GM13977 (cell line): ENCODE results near the gene PDIA6.
"Not testable (repeated sequence)": the region's sequence is repeated elsewhere in the genome, so short reads cannot be mapped to it uniquely, and the experiment has no call there.

ENCODE experiments used
- DNase-seq: peaks from one replicate; pipeline ENCODE4 v3.0.0; 2012; ENCODE audit warnings: low spot score
- in situ Hi-C: fragments of 300-500 bp; cut with MboI; formaldehyde crosslinking; loops from one replicate; pipeline ENCODE4 v1.12.0; 2022; ENCODE audit warnings: low sequenced_read_pairs, low pct_unique_long_range_greater_than_20kb, mixed read lengths, inconsistent platforms; ENCODE audit not compliant: unreplicated experiment
- TF ChIP-seq, protein P1 (sequence below): IDR thresholded peaks from 2 replicates; pipeline ENCODE4 v1.5.1; 2012; ENCODE audit warnings: mild to moderate bottlenecking, control low read depth; ENCODE audit not compliant: insufficient read depth; ENCODE audit errors: extremely low read depth, missing control alignments

PDIA6 gene

DNA sequence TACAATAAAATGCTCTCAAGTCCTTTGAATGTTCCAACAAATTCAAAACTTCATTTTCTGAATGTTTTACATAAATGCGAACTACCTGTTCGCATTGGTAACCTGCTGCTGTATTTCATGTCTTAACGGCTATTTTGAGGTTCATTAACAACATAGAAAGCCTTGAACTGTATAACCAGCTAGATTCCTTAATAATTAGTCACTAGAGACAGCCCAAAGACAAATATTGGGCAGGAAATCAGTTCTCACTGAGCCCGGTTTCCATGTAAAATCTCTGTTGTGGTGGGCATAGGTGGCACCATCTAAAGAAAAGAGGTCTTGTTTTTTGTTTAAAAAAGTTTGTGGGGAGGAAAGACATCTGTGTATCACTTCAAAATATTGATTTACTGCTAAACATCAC, 29.2 kb downstream of the PDIA6 start:
- in situ Hi-C loops = loop anchor here (10.0 kb wide), 1 partner anchor 89 kb away; no protein-coding TSS in a partner anchor
- TF ChIP-seq, protein P1, sequence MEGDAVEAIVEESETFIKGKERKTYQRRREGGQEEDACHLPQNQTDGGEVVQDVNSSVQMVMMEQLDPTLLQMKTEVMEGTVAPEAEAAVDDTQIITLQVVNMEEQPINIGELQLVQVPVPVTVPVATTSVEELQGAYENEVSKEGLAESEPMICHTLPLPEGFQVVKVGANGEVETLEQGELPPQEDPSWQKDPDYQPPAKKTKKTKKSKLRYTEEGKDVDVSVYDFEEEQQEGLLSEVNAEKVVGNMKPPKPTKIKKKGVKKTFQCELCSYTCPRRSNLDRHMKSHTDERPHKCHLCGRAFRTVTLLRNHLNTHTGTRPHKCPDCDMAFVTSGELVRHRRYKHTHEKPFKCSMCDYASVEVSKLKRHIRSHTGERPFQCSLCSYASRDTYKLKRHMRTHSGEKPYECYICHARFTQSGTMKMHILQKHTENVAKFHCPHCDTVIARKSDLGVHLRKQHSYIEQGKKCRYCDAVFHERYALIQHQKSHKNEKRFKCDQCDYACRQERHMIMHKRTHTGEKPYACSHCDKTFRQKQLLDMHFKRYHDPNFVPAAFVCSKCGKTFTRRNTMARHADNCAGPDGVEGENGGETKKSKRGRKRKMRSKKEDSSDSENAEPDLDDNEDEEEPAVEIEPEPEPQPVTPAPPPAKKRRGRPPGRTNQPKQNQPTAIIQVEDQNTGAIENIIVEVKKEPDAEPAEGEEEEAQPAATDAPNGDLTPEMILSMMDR = no peak
- DNase-seq = no peak

DNA sequence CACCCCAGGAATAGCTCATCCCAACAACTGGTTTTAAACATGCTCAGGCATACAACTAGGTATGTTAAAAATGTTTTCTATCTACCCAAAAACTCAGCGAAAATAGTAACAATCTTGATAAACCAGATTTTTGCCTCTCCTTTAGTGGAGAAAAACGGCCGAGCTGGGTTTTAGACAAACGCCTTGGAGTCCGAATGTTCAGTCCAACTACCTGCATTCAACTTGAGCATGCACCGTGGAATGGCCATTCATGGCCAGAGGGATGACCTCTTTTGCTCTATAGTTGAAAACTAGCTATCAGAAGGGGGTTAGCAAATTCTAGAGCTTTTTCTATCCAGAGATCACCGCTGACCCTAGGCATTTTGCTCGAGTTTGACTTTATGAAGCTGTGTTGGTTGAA, 30.8 kb downstream of the PDIA6 start:
- in situ Hi-C loops = loop anchor here (10.0 kb wide), 1 partner anchor 87 kb away; no protein-coding TSS in a partner anchor
- DNase-seq = no peak
- TF ChIP-seq, protein P1 = no peak

DNA sequence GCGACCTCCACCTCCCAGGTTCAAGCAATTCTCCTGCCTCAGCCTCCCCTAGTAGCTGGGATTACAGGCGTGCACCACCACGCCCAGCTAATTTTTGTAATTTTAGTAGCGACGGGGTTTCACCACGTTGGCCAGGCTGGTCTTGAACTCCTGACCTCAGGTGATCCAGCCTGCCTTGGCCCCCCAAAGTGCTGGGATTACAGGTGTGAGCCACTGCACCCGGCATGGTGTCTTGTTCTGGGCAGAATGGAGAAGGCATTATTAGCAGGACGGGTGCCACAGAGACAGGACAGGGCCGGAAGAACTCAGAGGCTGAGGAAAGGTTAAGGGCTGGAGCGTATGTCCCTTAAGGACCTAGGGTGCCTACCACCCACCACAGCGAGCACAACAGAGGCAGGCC, 31.8 kb downstream of the PDIA6 start:
- in situ Hi-C loops = loop anchor here (10.0 kb wide), 1 partner anchor 86 kb away; no protein-coding TSS in a partner anchor
- DNase-seq = not testable (repeated sequence)

DNA sequence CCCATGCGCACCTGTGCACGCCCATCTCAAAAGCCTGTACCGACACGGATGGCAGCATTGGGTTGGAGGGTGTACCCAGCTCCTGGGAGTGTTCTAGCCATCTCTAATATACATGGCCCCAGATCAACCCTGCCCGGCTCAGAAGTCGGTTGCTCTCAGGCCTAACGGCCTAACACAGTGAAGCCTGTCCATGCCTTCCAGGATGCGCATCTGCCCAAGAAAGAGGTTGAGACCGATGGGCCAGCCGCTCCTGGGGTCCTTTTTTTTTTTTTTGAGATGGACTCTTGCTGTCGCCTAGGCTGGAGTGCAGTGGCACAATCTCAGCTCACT, 32.1 kb downstream of the PDIA6 start:
- no peak for DNase-seq
- in situ Hi-C loops = loop anchor here (10.0 kb wide), 1 partner anchor 86 kb away; no protein-coding TSS in a partner anchor
- TF ChIP-seq, protein P1 = no peak

DNA sequence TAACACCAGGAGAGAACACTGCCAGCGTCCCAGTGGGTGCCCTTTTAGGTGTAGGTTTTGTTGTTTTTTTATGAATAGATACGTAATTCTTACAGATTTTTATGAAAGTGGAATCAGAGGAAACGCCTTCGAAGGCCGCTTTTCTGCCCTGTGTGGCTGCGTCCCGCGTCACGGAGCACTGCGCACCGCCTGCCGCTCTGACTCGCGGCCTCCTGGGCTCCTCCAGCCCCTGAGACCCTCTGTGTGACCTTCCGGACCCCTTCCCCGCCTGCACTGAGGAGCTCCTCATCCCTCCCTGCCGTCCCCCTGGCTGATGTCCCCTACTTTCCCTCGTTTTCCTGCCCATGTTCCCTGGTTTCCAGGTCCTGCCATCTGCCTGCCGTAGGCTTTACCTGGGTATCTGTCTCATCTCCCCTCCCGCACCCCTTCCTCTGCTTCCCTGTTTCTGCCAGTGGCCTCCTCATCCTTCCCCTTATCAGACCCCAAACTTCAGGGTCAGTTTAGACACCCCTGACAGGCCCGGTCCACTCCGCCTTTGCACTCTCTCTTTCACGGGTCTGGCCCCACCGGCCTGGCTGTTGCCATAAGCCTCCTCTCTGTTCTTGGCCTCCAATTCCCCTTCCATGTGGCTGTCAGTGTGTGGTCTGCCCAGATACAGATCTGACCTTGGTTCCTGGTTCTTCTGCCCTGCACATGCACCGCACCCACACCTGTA, 32.7 kb downstream of the PDIA6 start:
- TF ChIP-seq, protein P1 = no peak
- no peak for DNase-seq
- in situ Hi-C loops = loop anchor here (10.0 kb wide), 1 partner anchor 85 kb away; no protein-coding TSS in a partner anchor

DNA sequence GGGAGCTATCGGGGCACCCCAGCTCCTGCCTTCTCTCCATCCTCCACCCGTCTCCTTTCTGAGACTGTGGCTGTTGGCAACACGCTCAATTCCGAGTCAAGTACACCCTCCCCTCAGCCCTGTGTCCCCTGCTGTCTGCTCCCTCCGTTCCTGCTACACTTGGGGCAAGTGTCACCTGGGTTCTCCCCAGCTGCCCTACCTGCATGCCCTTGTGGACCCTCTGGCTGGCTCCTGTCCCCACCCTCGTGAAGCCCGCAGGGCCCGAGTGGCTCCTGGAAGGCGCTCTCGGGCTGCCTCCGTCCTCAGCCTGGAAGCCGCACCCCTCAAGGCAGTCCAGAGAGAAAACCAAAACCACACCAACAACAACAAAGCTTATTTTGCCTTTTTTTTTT, 33.9 kb downstream of the PDIA6 start:
- in situ Hi-C loops = no loop called here
- no peak for DNase-seq
- TF ChIP-seq, protein P1 = no peak

DNA sequence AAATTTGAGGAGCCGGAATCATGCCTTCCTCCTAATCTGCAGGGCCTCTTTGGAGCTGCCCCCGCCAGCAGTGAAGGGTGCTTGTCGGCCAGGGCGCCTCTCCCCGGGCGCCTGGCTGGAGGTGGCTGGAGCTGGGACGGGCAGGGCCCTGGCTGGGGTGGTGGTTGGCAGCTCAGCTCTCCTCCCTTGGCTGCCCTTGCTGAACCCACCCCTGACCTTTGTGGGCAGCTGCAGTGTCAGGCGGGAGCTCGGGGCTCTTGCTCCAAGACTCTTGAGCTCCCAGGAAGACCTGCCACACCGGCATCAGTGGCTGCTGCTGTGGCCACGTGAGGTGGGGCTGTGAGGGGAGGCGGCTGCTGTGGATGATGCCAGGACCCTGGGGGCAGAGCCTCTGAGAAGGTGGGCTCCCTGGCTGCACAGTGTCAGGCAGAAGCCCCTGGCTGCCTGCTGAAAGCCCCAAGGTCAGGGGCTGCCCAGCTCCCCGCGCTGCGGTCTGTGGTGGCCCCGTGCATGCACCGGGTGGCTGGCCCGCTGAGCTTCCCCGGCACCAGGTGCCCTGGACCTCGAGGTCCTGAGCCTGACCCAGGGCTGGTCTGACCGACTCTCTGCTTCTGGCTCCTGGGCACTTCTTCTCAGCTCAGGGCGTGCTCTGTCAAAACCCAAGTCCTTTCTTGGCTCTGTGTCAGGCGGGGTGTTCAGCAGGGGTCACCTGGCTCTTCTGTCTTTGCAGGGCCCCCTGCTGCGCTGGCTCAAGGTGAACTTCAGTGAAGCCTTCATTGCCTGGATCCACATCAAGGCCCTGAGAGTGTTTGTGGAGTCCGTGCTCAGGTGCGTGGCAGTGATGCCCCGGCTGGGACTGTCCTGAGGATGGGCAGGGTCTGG, 34.5 kb downstream of the PDIA6 start:
- TF ChIP-seq, protein P1 = no peak
- DNase-seq = no peak
- in situ Hi-C loops = no loop called here
